RWPE1 (cell line): Measurements from ENCODE around the gene CLDN5.

Source experiments
- CTCF ChIA-PET: fragments of 350-600 bp; sonication (Branson Sonifier 250); formaldehyde crosslinking; extraction: SDS; loops from one replicate; lab custom pipeline; 2021; lab: Yijun Ruan, JAX
- POLR2A ChIA-PET: fragments of 400-600 bp; formaldehyde crosslinking; extraction: SDS; loops from one replicate; lab custom pipeline; 2020; ENCODE audit warnings: antibody characterized with exemption; ENCODE audit not compliant: low non-redundant PET; lab: Yijun Ruan, JAX
- DNase-seq: peaks from one replicate; pipeline ENCODE4 v3.0.0; 2012; ENCODE audit warnings: low spot score
- H3K27ac ChIP-seq: fragments of 450-650 bp; 2 replicates; pipeline ENCODE4 v1.5.1; 2017
- TF ChIP-seq, protein P1 (sequence below): fragments of 450-650 bp; conservative IDR thresholded peaks from 2 replicates; pipeline ENCODE4 v1.5.1; 2017; ENCODE audit warnings: low read depth, mild to moderate bottlenecking

Gene CLDN5

GRCh38 chr22:19480173-19480568 is 44.0 kb downstream of the CLDN5 start:
- TF ChIP-seq, protein P1, sequence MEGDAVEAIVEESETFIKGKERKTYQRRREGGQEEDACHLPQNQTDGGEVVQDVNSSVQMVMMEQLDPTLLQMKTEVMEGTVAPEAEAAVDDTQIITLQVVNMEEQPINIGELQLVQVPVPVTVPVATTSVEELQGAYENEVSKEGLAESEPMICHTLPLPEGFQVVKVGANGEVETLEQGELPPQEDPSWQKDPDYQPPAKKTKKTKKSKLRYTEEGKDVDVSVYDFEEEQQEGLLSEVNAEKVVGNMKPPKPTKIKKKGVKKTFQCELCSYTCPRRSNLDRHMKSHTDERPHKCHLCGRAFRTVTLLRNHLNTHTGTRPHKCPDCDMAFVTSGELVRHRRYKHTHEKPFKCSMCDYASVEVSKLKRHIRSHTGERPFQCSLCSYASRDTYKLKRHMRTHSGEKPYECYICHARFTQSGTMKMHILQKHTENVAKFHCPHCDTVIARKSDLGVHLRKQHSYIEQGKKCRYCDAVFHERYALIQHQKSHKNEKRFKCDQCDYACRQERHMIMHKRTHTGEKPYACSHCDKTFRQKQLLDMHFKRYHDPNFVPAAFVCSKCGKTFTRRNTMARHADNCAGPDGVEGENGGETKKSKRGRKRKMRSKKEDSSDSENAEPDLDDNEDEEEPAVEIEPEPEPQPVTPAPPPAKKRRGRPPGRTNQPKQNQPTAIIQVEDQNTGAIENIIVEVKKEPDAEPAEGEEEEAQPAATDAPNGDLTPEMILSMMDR, result no peak
- ChIA-PET CTCF (no interaction called here), POLR2A (interaction anchor here (0.6 kb wide), 1 partner anchor 188 kb away, joined by 3 read pairs; the partner anchor contains the start of gene CLTCL1)
- H3K27ac ChIP-seq, result peak overlapping the region; percentile 92
- no peak for DNase-seq

DNA sequence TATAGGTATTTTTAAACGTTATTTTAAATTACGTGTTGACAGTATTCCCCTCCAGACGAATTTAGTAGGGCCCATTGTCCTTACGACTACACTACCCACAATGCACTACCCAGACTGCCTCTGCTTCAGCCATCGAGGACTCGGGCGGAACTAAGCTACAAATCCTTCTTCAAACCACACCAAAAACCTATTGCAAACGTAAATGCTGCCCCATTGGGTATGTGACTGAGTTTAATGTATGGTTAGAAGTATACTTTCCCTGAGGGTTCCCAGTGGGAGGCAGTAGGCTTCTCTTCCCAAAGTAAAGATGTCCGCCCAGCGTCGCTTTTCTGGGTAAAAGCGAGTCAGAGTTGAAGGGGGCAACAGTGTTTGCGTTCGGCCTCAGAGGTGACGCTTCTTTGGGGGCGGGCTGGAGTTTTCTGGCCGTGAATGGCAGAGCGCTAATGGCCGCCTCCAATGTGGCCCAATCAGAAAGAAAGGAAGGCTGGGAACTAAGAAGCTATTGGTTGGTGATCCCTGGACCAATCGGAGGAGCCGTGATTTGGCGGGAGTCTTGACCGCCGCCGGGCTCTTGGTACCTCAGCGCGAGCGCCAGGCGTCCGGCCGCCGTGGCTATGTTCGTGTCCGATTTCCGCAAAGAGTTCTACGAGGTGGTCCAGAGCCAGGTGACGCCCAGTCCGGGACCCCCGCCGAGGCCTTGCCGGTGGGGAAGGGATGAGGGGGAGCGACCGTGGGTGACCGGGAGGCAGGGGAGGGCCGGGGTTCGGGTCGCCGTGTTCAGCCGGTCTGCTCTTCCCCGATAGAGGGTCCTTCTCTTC is 44.6 kb downstream of the CLDN5 start, which contains the start of gene CDC45:
Gene CDC45 (plus strand): TSS at position 566 of the 818 bp plus-strand sequence. CDS start 49 bp downstream, at position 615.
- peak within 1 kb of the TSS; percentile 92 for H3K27ac ChIP-seq
- peak; percentile 93 for DNase-seq
- ChIA-PET POLR2A (interaction anchor here (0.6 kb wide), 2 partner anchors 126 to 188 kb away, joined by 3 read pairs; partner anchors contain the start of gene CLTCL1), CTCF (interaction anchor here (0.6 kb wide), 1 partner anchor 49 kb away, joined by 4 read pairs; no protein-coding TSS in a partner anchor)
- TF ChIP-seq, protein P1, result no peak

DNA sequence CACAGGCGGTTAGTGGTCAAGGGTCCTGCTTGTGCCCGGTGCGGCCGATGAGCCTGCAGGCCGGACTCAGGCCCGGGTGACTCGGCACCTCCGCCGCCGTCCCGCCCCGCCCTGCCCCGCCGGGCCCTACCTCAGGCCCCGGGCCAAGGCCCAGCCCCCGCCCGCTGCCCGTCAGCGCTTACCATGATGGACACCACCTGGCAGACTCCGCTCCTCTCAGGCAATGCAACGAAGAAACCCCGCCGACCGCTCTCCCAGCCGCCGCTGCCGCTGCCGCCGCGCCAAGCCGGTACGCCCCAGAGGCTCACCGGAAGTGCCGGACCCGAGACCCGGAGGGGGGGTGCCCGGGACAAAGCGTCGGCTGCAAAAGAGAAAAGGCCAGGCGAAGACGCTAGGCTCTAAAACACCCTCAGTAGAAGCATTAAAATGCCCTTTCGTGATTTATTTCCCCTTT is 45.3 kb downstream of the CLDN5 start, which contains the start of gene UFD1:
Gene UFD1 (minus strand): TSS at position 293 of the 454 bp plus-strand sequence. CDS start 108 bp downstream, at position 185.
- TF ChIP-seq, protein P1, result no peak
- ChIA-PET CTCF (no interaction called here), POLR2A (no interaction called here)
- peak within 1 kb of the TSS; percentile 92 for H3K27ac ChIP-seq
- DNase-seq, result peak; percentile 64

- POLR2A ChIA-PET, result no interaction called here
- TF ChIP-seq, protein P1, result no peak
- H3K27ac ChIP-seq, result peak overlapping the region; percentile 92
- CTCF ChIA-PET, result interaction anchor here (0.7 kb wide), 1 partner anchor 333 kb away, joined by 3 read pairs; no protein-coding TSS in a partner anchor
- no peak for DNase-seq
Observed at GRCh38 chr22:19478045-19478900, 45.9 kb downstream of the CLDN5 start.

GRCh38 chr22:19477321-19478044 is 46.7 kb downstream of the CLDN5 start:
- ChIA-PET POLR2A (interaction anchor here (0.7 kb wide), 1 partner anchor 148 kb away, joined by 3 read pairs; no protein-coding TSS in a partner anchor), CTCF (interaction anchor here (0.6 to 0.7 kb wide), 3 partner anchors 72 to 332 kb away, joined by 3 to 4 read pairs (median 3); no protein-coding TSS in a partner anchor)
- TF ChIP-seq, protein P1, result peak; percentile 44
- no peak overlapping the region for H3K27ac ChIP-seq
- DNase-seq, result no peak
